ENCODE results near the gene MMP19.

The MMP19 gene

DNA sequence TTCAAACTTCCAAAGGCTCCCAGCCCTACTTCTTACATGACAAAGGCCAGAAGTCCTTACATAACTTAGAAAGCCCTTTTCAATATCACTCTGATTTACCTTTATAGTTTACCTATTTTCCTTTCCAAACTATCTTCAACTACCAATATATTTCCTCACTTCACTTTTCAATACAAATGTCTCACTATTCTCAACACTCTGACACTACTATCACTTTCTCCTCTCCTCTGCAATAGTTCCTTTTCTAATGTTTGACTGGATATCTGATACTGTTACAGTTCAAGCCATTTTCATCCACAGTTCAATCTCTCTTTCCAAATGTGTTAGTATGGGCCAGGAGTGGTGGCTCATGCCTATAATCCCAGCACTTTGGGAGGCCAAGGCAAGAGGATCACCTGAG is 28.5 kb downstream of the MMP19 start:
- DNase-seq (ENCODE audit: low spot score) = no peak

GRCh38 chr12:55812088-55812487 is 30.6 kb downstream of the MMP19 start:
- DNase-seq (ENCODE audit: low spot score) = no peak

GRCh38 chr12:55809274-55809673 is 33.5 kb downstream of the MMP19 start:
- DNase-seq (ENCODE audit: low spot score) = no peak

- DNase-seq (ENCODE audit: low spot score) = no peak
These were observed 35.8 kb downstream of the MMP19 start for GRCh38 chr12:55806982-55807381.

DNA sequence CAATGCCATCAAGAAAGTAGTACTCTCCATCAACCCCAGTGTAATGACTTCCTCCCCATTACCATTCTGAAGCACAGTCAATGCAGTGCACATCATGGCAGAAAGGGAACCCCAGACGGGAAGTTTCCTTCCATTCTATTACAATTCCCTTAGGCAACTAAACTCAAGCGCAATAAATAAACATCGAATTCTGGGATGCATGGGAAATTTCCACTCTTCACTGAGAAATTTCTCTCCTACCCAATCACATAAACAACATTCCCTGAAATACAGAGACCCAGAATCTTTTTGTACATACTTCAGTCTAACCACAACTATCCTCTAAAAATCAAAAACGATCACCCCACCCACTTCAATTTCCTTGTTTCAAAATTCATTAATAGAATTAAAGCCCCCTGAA is 45.2 kb downstream of the MMP19 start:
- no peak for DNase-seq (ENCODE audit: low spot score)

GRCh38 chr12:55797068-55797467 is 45.7 kb downstream of the MMP19 start:
- DNase-seq (ENCODE audit: low spot score) = peak; percentile 60

DNA sequence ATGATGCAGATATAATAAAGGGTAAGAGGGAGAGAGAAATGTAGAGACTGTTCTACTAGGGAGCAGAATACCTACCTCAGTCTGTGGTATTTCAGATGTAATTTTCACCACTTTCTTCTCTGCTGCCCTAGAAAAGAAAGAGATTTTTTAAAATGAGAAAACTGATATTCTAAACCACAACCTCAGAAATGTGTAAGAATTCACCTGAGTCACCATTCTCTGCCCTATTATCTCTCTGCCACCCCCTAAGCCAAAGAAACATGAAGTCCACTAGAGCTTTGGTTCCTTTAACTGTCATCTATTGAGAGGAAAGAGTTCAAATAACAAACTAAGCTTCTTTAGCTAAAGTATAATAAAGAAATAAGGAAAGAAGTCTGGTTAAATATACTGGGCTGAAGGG is 46.8 kb downstream of the MMP19 start:
- DNase-seq (ENCODE audit: low spot score) = no peak

DNA sequence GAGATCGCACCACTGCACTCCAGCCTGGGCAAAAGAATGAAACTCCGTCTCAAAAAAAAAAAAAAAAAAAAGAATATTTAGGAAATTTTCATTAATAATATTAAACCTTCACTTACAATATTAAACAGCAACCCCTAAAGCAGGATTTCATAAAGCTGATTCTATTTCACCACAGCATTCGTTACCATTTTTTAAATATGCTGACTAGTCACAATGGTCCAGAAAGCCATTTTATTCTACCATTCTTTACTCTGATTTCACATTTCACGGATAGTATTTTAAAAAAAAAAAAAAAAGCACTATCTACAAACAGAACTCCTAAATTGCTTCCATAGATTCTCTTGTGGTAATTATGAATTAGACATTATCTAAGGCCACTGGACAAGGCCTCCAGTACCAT is 52.8 kb downstream of the MMP19 start:
- no peak for DNase-seq (ENCODE audit: low spot score)

GRCh38 chr12:55789171-55789570 is 53.6 kb downstream of the MMP19 start:
- DNase-seq (ENCODE audit: low spot score) = no peak

GRCh38 chr12:55788546-55788945 is 54.2 kb downstream of the MMP19 start:
- DNase-seq (ENCODE audit: low spot score) = no peak

All from COLO829 (cell line).